Pancreas (tissue), 10 donors: ENCODE data around the gene ARRB1. TPM values are rescaled to one million over a fixed set of nuclear protein-coding genes. Genes with fewer than 3 reads are reported as not detected.

ENCODE experiments used
- ATAC-seq, 4 donors: fragments of 200-7000 bp; cut with Tn5 transposase; one replicate each; pipeline versions ENCODE4 v1.8.0 to v1.9.1; 2020; ENCODE audit warnings: mild to moderate bottlenecking in 4 of 4, moderate library complexity in 4 of 4
- DNase-seq, 6 donors: peaks; one replicate each; pipeline ENCODE4 v3.0.0-alpha.2; 2020
- FAIRE-seq: peaks from 2 replicates; lab custom pipeline; 2012; peaks lifted over from hg19 to GRCh38; lab: Jason Lieb, UNC
- H3K27ac ChIP-seq, 4 donors: fragments of 200-600 bp; sonication (generic); 1 replicate in 3 of 4; 2 replicates in 1 of 4; pipeline versions ENCODE4 v1.5.0 to v1.8.0; 2020
- H3K27me3 ChIP-seq, 4 donors: fragments of 200-600 bp; one replicate each; pipeline ENCODE4 v1.8.0; 2021
- H3K36me3 ChIP-seq, 3 donors: fragments of 200-600 bp; sonication (generic) in 1 of 3; one replicate each; pipeline versions ENCODE4 v1.5.0 to v1.8.0; 2020 to 2021
- H3K4me1 ChIP-seq, 3 donors: fragments of 200-600 bp; one replicate each; pipeline ENCODE4 v1.8.0; 2021
- H3K4me3 ChIP-seq, 4 donors: fragments of 200-600 bp; sonication (generic) in 2 of 4; one replicate each; pipeline versions ENCODE4 v1.5.0 to v1.8.0; 2020 to 2021
- H3K9me3 ChIP-seq, 4 donors: fragments of 200-600 bp; one replicate each; pipeline ENCODE4 v1.8.0; 2021
- WGBS, 2 donors: extraction: QIAGEN DNeasy Blood & Tissue Kit; methylation state at CpG; one replicate each; pipeline ENCODE4 v1.1.7; 2013; 5-methylcytosine and 5-hydroxymethylcytosine counted together
- intact Hi-C, 3 donors: fragments of 100-400 bp; cut with DNase I; formaldehyde crosslinking; loops; one replicate each; pipeline versions ENCODE4 v1.11.1 to v1.14.2; 2022
- polyA plus RNA-seq, 2 donors: library from polyadenylated mRNA; stranded (reverse); fragments of 200-250 nt; gene quantifications; one replicate each; pipeline ENCODE4 v1.2.3, GENCODE V29; 2013
- total RNA-seq, 6 donors: library from RNA; stranded (reverse); fragmentation: NEBNext Ultra II Directional in 4 of 6; extraction: Animal tissue kit (Norgen Biotek cat#: 25700) in 4 of 6; gene quantifications; one replicate each; pipeline versions ENCODE4 v1.2.1 to v1.2.4, GENCODE V29; 2021 to 2023
- TF ChIP-seq, protein P1 (sequence below), 4 donors: fragments of 200-600 bp; sonication (generic) in 3 of 4; IDR thresholded peaks; one replicate each; pipeline versions ENCODE4 v1.5.0 to v1.8.0; 2021; ENCODE audit warnings: antibody characterized with exemption in 4 of 4
- donor health status: healthy with polysubstance abuse.
- donor health status: DM: no; HTN: no; CAD: no; lungs with moderate emphysema.
- donor health status: DM: no; HTN: no; CAD: no.
- donor health status: control.
- donor health status: control.
- donor health status: Bipolar disorder and iron deficiency.
- donor health status: DM: yes; HTN: yes; CAD: no.
- donor health status: DM: no; HTN: no; CAD: no.
- donor health status: DM: no; HTN: no; CAD: no.
- donor health status: DM: yes; HTN: yes; CAD: no.

The ARRB1 gene
- total and polyA plus RNA-seq, 8 donors, result 7.8 to 68.1 (median 33.0) TPM

DNA sequence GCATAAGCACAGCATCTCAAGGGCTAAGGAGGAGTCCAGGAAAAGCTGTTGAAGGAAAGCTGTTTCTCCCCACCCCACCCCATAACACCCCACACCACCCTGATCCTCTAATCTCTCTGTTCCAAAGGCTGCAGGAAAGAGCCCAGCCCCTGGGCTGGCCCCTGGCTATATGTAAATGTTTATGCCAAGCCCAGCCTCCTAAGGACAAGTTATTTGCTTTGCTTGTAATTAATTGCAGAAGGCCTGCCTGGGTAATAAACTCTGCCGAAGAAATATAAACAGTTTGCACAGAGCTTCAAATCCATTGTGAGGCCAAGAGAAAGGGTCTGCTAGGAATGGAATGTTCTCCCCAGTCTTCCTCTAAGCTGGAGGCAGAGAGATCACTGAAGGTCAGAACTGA is 21.2 kb downstream of the ARRB1 start:
- H3K27me3 ChIP-seq, result no peaks in the 10 kb centered on the region
- H3K4me3 ChIP-seq, result no peak overlapping the region
- no peak for FAIRE-seq
- intact Hi-C loops, result no loop called here
- DNase-seq, result no peak
- TF ChIP-seq, protein P1, sequence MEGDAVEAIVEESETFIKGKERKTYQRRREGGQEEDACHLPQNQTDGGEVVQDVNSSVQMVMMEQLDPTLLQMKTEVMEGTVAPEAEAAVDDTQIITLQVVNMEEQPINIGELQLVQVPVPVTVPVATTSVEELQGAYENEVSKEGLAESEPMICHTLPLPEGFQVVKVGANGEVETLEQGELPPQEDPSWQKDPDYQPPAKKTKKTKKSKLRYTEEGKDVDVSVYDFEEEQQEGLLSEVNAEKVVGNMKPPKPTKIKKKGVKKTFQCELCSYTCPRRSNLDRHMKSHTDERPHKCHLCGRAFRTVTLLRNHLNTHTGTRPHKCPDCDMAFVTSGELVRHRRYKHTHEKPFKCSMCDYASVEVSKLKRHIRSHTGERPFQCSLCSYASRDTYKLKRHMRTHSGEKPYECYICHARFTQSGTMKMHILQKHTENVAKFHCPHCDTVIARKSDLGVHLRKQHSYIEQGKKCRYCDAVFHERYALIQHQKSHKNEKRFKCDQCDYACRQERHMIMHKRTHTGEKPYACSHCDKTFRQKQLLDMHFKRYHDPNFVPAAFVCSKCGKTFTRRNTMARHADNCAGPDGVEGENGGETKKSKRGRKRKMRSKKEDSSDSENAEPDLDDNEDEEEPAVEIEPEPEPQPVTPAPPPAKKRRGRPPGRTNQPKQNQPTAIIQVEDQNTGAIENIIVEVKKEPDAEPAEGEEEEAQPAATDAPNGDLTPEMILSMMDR (IDR thresholded peaks at IDR 0.05), result no peak
- H3K9me3 ChIP-seq, result no peaks in the 10 kb centered on the region
- H3K27ac ChIP-seq, result peak overlapping the region in 3 of 4 donors; percentile 8 to 28 (median 11)
- 0% methylated on average over 1 of the region's 1 CpG for WGBS, 2 donors
- peaks cover 21 to 51% (median 35%) of the 10 kb centered on the region in 3 donors for H3K4me1 ChIP-seq
- ATAC-seq, result peak in 1 of 4 donors; percentile 30
- no peaks in the 10 kb centered on the region for H3K36me3 ChIP-seq

DNA sequence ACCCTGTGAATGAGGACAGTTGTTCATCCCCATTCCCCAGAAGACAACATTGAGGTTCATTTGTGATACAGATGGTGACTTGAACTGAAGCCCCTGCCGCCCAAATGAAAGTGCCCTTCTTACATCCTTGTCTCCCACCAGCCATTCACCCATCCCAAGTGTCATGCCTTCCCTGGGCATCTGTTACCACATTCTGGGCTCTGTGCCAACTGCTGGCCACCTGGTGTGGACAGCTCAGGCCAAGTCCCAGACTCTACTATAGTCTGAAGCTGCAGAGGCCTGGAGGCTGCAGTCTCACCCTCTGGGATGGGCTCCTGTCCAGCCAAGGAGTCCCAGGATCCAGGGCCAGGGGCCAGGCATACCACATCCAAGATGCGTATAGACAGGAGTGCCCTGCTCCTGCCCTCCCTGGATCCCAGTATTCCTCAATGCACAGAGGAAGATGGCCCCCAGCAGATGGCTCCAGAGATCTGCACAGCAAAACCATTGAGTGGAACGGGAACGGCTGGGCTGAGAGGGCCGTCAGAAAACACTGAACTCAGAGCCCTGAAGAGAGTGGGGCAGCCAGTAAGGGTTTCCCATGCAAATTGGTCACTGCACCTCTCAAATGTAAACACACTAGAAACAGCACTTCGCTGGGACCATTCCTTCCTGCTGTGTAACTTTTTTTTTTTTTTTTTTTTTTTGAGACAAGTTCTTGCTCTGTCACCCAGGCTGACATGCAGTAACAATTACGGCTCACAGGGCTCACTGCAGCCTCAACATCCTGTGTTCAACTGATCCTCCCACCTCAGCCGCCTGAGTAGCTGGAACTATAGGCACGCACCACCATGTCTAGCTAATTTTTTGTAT is 22.8 kb downstream of the ARRB1 start:
- TF ChIP-seq, protein P1 (IDR thresholded peaks at IDR 0.05), result peak in 2 of 4 donors; percentile 31 to 40
- Histone ChIP-seq H3K36me3 (no peaks in the 10 kb centered on the region), H3K9me3 (no peaks in the 10 kb centered on the region), H3K27ac (peak overlapping the region in 2 of 4 donors; percentile 6 to 26), H3K27me3 (no peaks in the 10 kb centered on the region), H3K4me1 (peaks cover 35 to 61% (median 40%) of the 10 kb centered on the region in 3 donors), H3K4me3 (no peak overlapping the region)
- ATAC-seq, result peak; percentile 44 to 83 (median 76)
- FAIRE-seq, result no peak
- intact Hi-C loops, result loop anchor here in 2 of 3 donors (5.0 to 10.0 kb wide), 2 partner anchors 54 to 56 kb away; no protein-coding TSS in a partner anchor
- 29 to 32% methylated on average over 9 of the region's 9 CpGs for WGBS, 2 donors
- DNase-seq, result peak in 5 of 6 donors; percentile 69 to 86 (median 78)

DNA sequence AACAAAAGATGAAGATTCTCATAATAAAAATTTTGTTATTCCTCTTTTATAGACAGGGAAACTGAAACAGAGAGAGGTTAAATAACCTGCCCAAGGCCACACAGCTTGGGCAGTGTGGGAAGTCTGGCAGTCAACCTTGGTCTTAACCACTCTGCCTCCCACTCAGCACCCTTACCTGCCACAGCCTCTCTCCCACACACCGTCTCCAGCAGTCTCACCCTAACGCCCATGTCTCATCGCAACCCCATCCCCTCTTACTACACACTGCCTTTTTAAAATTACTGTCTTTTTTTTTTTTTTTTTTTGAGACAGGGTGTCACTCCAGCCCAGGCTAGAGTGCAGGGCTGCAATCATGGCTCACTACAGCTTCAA is 25.0 kb downstream of the ARRB1 start:
- H3K27me3 ChIP-seq, result no peaks in the 10 kb centered on the region
- FAIRE-seq, result no peak
- peak overlapping the region in 3 of 4 donors; percentile 7 to 76 (median 68) for H3K27ac ChIP-seq
- H3K4me1 ChIP-seq, result peaks cover 46 to 74% (median 49%) of the 10 kb centered on the region in 3 donors
- H3K4me3 ChIP-seq, result no peak overlapping the region
- no peak for ATAC-seq
- WGBS, 2 donors, result 54 to 63% methylated on average over 3 of the region's 3 CpGs
- H3K9me3 ChIP-seq, result no peaks in the 10 kb centered on the region
- TF ChIP-seq, protein P1 (IDR thresholded peaks at IDR 0.05), result no peak
- no peaks in the 10 kb centered on the region for H3K36me3 ChIP-seq
- DNase-seq, result no peak
- intact Hi-C loops, result loop anchor here in 2 of 3 donors (5.0 to 10.0 kb wide), 2 partner anchors 56 to 58 kb away; no protein-coding TSS in a partner anchor

DNA sequence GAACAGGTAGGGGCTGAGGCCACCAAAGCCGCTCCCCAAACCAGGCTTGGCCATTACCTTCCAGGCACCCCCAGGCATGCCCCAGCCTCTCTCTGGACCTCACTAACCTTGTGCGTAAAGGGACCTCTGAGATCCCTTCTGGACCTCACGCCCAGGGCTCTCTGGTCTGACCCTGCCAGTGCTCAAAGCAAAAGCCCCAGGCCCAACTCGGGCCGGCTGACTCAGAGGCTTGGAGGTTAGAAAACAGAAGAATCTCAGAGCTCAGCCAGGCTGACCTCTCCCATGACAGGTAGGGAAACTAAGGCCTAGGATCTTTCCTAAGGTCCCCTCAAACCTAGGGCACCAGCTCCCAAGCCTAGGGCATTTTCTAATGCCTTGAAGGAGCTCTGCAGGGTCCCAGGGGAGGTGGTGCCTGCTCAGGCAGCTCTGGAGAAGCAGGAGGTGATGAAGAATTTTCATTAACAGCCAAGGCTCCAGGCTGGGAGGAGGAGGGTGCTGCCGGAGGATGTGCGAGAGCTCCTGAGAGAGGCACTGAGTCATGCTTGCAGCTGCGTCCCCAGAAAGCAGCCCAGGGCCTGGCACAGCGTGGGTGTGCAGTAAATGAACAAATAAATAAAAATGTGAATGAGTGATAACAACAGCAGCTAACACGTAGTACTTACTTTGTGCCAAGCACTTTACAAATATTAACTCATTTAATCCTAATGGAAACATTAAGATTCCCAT is 25.6 kb downstream of the ARRB1 start:
- intact Hi-C loops, result loop anchor here in 2 of 3 donors (5.0 to 10.0 kb wide), 2 partner anchors 56 to 59 kb away; no protein-coding TSS in a partner anchor
- peak; percentile 34 to 71 (median 60) for ATAC-seq

More for the DNA sequence above, 25.6 kb downstream of the ARRB1 start:
- 50 to 54% methylated on average over 10 of the region's 10 CpGs for WGBS, 2 donors
- no peaks in the 10 kb centered on the region for H3K27me3 ChIP-seq
- TF ChIP-seq, protein P1 (IDR thresholded peaks at IDR 0.05), result no peak
- H3K9me3 ChIP-seq, result no peaks in the 10 kb centered on the region
- DNase-seq, result peak in 3 of 6 donors; percentile 64 to 82 (median 80)
- no peak overlapping the region for H3K4me3 ChIP-seq
- no peaks in the 10 kb centered on the region for H3K36me3 ChIP-seq
- H3K27ac ChIP-seq, result peak overlapping the region in 3 of 4 donors; percentile 52 to 76 (median 68)
- FAIRE-seq, result no peak
- peaks cover 44 to 71% (median 47%) of the 10 kb centered on the region in 3 donors for H3K4me1 ChIP-seq
